A549 treated with Hydrocortisone at 1 μM for 4 hours (cell line): ENCODE results near the gene AGA. TPM values are rescaled to one million over a fixed set of nuclear protein-coding genes. Genes with fewer than 3 reads are reported as not detected.

Source experiments
- total RNA-seq: library from RNA; stranded (reverse); fragments of 200-300 nt; extraction: Qiagen RNA extraction; gene quantifications from 5 replicates; pipeline ENCODE4 v1.2.3, GENCODE V29; 2022

Gene AGA
- total RNA-seq: 15.4 to 26.8 TPM (median 17.8 TPM) in 5 replicates

GRCh38 chr4:177441803-177442622, at the start of gene AGA:
AGA (minus strand) TSS chr4:177442437; CDS start chr4:177442375, 62 bp downstream.

Other genes with a start within 250 kb of the AGA start
- 7.2 to 9.4 TPM (median 8.7 TPM) in 5 replicates for gene NEIL3, start 132.6 kb downstream of the AGA start, total RNA-seq